H1 (cell line): ENCODE measurements around the gene MYO9B. TPM values are rescaled to one million over a fixed set of nuclear protein-coding genes. Genes with fewer than 3 reads are reported as not detected.

Experiments
- ATF2 ChIP-seq: IDR thresholded peaks from 2 replicates; pipeline ENCODE4 v1.6.1; 2012; ENCODE audit warnings: low read length, inconsistent platforms
- EP300 ChIP-seq, 2 experiments: IDR thresholded peaks; 1 replicate in 1 of 2; 2 replicates in 1 of 2; pipeline ENCODE4 v1.6.1; 2011 to 2012; ENCODE audit warnings: low read depth in 2 of 2, low read length in 2 of 2, mild to moderate bottlenecking in 2 of 2, borderline replicate concordance in 1 of 2, inconsistent platforms in 1 of 2, moderate library complexity in 1 of 2
- FOSL1 ChIP-seq: IDR thresholded peaks from 2 replicates; pipeline ENCODE4 v1.6.1; 2011; ENCODE audit warnings: mild to moderate bottlenecking, low read depth, low read length, moderate library complexity; ENCODE audit not compliant: insufficient read depth
- POU5F1 ChIP-seq: IDR thresholded peaks from 2 replicates; pipeline ENCODE4 v1.6.1; 2011; ENCODE audit warnings: low read depth, mild to moderate bottlenecking, low read length, moderate library complexity
- polyA plus RNA-seq, 7 experiments: library from polyadenylated mRNA; depleted of rRNA in 3 of 7; stranded (reverse) in 5 of 7; unstranded in 2 of 7; fragments of >200 nt in 5 of 7; fragments of 200-250 nt in 2 of 7; gene quantifications; 1 replicate in 5 of 7; 2 replicates in 1 of 7; 4 replicates in 1 of 7; pipeline versions ENCODE4 v1.2.1 to v1.2.3, GENCODE V29; 2011 to 2013; ENCODE audit warnings: missing spikeins in 2 of 7, mixed read lengths in 2 of 7
- total RNA-seq: library from RNA; stranded (reverse); fragmentation: NEBNext Ultra II Directional; extraction: Animal tissue kit (Norgen Biotek cat#: 25700); gene quantifications from 2 replicates; pipeline ENCODE4 v1.2.1, GENCODE V29; 2021

Gene MYO9B
- total and polyA plus RNA-seq, 2 of the 8 experiments (the other 6 are each of a cell fraction or from before 2014, with no cell fraction given), result 27.6 to 77.1 TPM

- TF ChIP-seq ATF2 (no peak), FOSL1 (no peak), POU5F1 (no peak), EP300 (IDR thresholded peaks at IDR 0.05; ENCODE audit: borderline replicate concordance in 1 of 2, low read depth in 2 of 2, low read length in 2 of 2) (no peak)
Observed at GRCh38 chr19:17262557-17262956, 187.0 kb downstream of the MYO9B start (continued).

Other genes starting within 250 kb of the MYO9B start
- 60.1 and 71.1 TPM in 2 replicates for gene SIN3B, start 246.4 kb upstream of the MYO9B start, total RNA-seq
- 29.5 and 45.5 TPM in 2 replicates for gene SIN3B, start 246.4 kb upstream of the MYO9B start, polyA plus RNA-seq (2011; rRNA removed)
- not detected in 2 replicates for gene F2RL3, start 186.8 kb upstream of the MYO9B start, total RNA-seq
- gene F2RL3, start 186.8 kb upstream of the MYO9B start, polyA plus RNA-seq (2011; rRNA removed), result not detected in 2 replicates
- 9.2 and 11.1 TPM in 2 replicates for gene CPAMD8, start 49.0 kb upstream of the MYO9B start, total RNA-seq
- gene CPAMD8, start 49.0 kb upstream of the MYO9B start, polyA plus RNA-seq (2011; rRNA removed), result 6.1 and 11.2 TPM in 2 replicates
- gene HAUS8, start 325 bp upstream of the MYO9B start, total RNA-seq, result 23.2 and 23.5 TPM in 2 replicates
- gene HAUS8, start 325 bp upstream of the MYO9B start, polyA plus RNA-seq (2011; rRNA removed), result 18.4 and 18.9 TPM in 2 replicates
- 8.7 and 11.8 TPM in 2 replicates for gene USE1, start 139.6 kb downstream of the MYO9B start, total RNA-seq
- 13.9 and 16.6 TPM in 2 replicates for gene USE1, start 139.6 kb downstream of the MYO9B start, polyA plus RNA-seq (2011; rRNA removed)
- gene OCEL1, start 150.4 kb downstream of the MYO9B start, total RNA-seq, result 32.1 and 32.6 TPM in 2 replicates
- 13.3 and 20.2 TPM in 2 replicates for gene OCEL1, start 150.4 kb downstream of the MYO9B start, polyA plus RNA-seq (2011; rRNA removed)
- gene NR2F6, start 170.1 kb downstream of the MYO9B start, total RNA-seq, result 114 and 121 TPM in 2 replicates
- 99.7 and 147 TPM in 2 replicates for gene NR2F6, start 170.1 kb downstream of the MYO9B start, polyA plus RNA-seq (2011; rRNA removed)
- 6.5 and 7.5 TPM in 2 replicates for gene USHBP1, start 189.0 kb downstream of the MYO9B start, total RNA-seq
- 5.0 and 5.7 TPM in 2 replicates for gene USHBP1, start 189.0 kb downstream of the MYO9B start, polyA plus RNA-seq (2011; rRNA removed)
- gene BABAM1, start 191.7 kb downstream of the MYO9B start, total RNA-seq, result 127 and 134 TPM in 2 replicates
- gene BABAM1, start 191.7 kb downstream of the MYO9B start, polyA plus RNA-seq (2011; rRNA removed), result 133 and 153 TPM in 2 replicates
- gene ANKLE1, start 206.1 kb downstream of the MYO9B start, total RNA-seq, result 6.1 and 6.8 TPM in 2 replicates
- 9.6 and 14.2 TPM in 2 replicates for gene ANKLE1, start 206.1 kb downstream of the MYO9B start, polyA plus RNA-seq (2011; rRNA removed)
- 11.3 and 14.5 TPM in 2 replicates for gene ABHD8, start 227.6 kb downstream of the MYO9B start, total RNA-seq
- gene ABHD8, start 227.6 kb downstream of the MYO9B start, polyA plus RNA-seq (2011; rRNA removed), result 18.7 and 28.5 TPM in 2 replicates
- gene MRPL34, start 230.1 kb downstream of the MYO9B start, total RNA-seq, result 99.6 and 100 TPM in 2 replicates
- 91.9 and 123 TPM in 2 replicates for gene MRPL34, start 230.1 kb downstream of the MYO9B start, polyA plus RNA-seq (2011; rRNA removed)
- gene DDA1, start 233.8 kb downstream of the MYO9B start, total RNA-seq, result 34.5 and 35.9 TPM in 2 replicates
- gene DDA1, start 233.8 kb downstream of the MYO9B start, polyA plus RNA-seq (2011; rRNA removed), result 29.2 and 30.0 TPM in 2 replicates